HepG2 (cell line): Measurements from ENCODE around the gene HAUS2. TPM values are rescaled to one million over a fixed set of nuclear protein-coding genes. Genes with fewer than 3 reads are reported as not detected.

Experiments
- ATAC-seq: fragments of 200-7000 bp; cut with Tn5 transposase; 3 replicates; pipeline ENCODE4 v1.9.1; 2020; ENCODE audit warnings: mild to moderate bottlenecking, moderate library complexity
- BruUV-seq: library from RNA; stranded (reverse); fragments of 400-500 nt; replicated peaks from 2 replicates; lab custom pipeline; 2021; lab: Mats Ljungman, UMichigan
- CTCF ChIA-PET: fragments of 300-600 bp; formaldehyde crosslinking; extraction: SDS; loops from one replicate; lab custom pipeline; 2021; ENCODE audit warnings: low total read pairs, inconsistent platforms, low intra/inter-chr PET ratio; lab: Yijun Ruan, JAX
- POLR2A ChIA-PET: fragments of 350-600 bp; sonication (Branson Sonifier 250); formaldehyde crosslinking; loops from one replicate; lab custom pipeline; 2020; ENCODE audit warnings: antibody characterized with exemption, inconsistent platforms; lab: Yijun Ruan, JAX
- DNase-seq: peaks from one replicate; pipeline ENCODE4 v3.0.0-alpha.2; 2015; ENCODE audit warnings: low spot score
- FAIRE-seq: peaks from 3 replicates; lab custom pipeline; 2011; peaks lifted over from hg19 to GRCh38; lab: Jason Lieb, UNC
- H2AFZ ChIP-seq: one replicate; pipeline ENCODE4 v1.6.1; 2011; ENCODE audit warnings: low read length, inconsistent platforms
- H3K27ac ChIP-seq: fragments of 300-600 bp; 3 replicates; pipeline ENCODE4 v1.8.0; 2011; ENCODE audit warnings: mixed run types, mild to moderate bottlenecking, mixed read lengths, low read length, inconsistent platforms; ENCODE audit not compliant: insufficient read depth; ENCODE audit errors: extremely low read length
- H3K27me3 ChIP-seq, 2 experiments: fragments of 200-600 bp in 1 of 2; 2 replicates in 1 of 2; 3 replicates in 1 of 2; pipeline versions ENCODE4 v1.6.0 to v1.8.0; 2011; ENCODE audit warnings: low read length in 2 of 2, mild to moderate bottlenecking in 2 of 2, moderate library complexity in 2 of 2, inconsistent platforms in 1 of 2; ENCODE audit not compliant: insufficient read depth in 2 of 2, control insufficient read depth in 1 of 2
- H3K36me3 ChIP-seq, 2 experiments: fragments of 200-600 bp in 1 of 2; replicated peaks in 1 of 2; 2 replicates in 1 of 2; 3 replicates in 1 of 2; pipeline versions ENCODE4 v1.5.1 to v1.8.0; 2011; ENCODE audit warnings: low read length in 2 of 2, inconsistent platforms in 1 of 2; ENCODE audit not compliant: insufficient read depth in 2 of 2, control insufficient read depth in 1 of 2
- H3K4me1 ChIP-seq: 2 replicates; pipeline ENCODE4 v1.5.1; 2012; ENCODE audit warnings: low read length, inconsistent platforms; ENCODE audit not compliant: insufficient read depth
- H3K4me2 ChIP-seq: 2 replicates; pipeline ENCODE4 v1.6.0; 2011; ENCODE audit warnings: low read depth, low read length, inconsistent platforms
- H3K4me3 ChIP-seq, 3 experiments: fragments of 200-600 bp in 1 of 3; sonication (generic), shearing (Covaris generic) in 1 of 3; replicated peaks in 1 of 3; 2 replicates each; pipeline ENCODE4 v1.5.1; 2011 to 2016; ENCODE audit warnings: low read length in 3 of 3, inconsistent platforms in 2 of 3, low read depth in 2 of 3, mild to moderate bottlenecking in 2 of 3, control low read depth in 1 of 3, mixed read lengths in 1 of 3; ENCODE audit not compliant: insufficient read depth in 1 of 3
- H3K79me2 ChIP-seq: one replicate; pipeline ENCODE4 v1.6.1; 2011; ENCODE audit warnings: low read length, inconsistent platforms; ENCODE audit not compliant: insufficient read depth
- H3K9ac ChIP-seq: 2 replicates; pipeline ENCODE4 v1.6.0; 2011; ENCODE audit warnings: mild to moderate bottlenecking, low read depth, low read length, inconsistent platforms; ENCODE audit not compliant: insufficient read depth
- H3K9me3 ChIP-seq: 2 replicates; pipeline ENCODE4 v1.5.1; 2012; ENCODE audit warnings: mild to moderate bottlenecking, low read length
- H4K20me1 ChIP-seq: 2 replicates; pipeline ENCODE4 v1.6.0; 2011; ENCODE audit warnings: inconsistent platforms, mild to moderate bottlenecking, low read length, moderate library complexity; ENCODE audit not compliant: insufficient read depth
- BCL6 ChIP-seq: IDR thresholded peaks from 2 replicates; pipeline ENCODE4 v1.6.1; 2016; ENCODE audit warnings: missing genetic modification reagents, missing compliant biosample characterization
- FOXP4 ChIP-seq: sonication (generic); formaldehyde crosslinking; IDR thresholded peaks from 2 replicates; pipeline ENCODE4 v1.4.0; 2020; ENCODE audit warnings: missing genetic modification reagents
- JUN ChIP-seq: sonication (generic); formaldehyde crosslinking; IDR thresholded peaks from 2 replicates; pipeline ENCODE4 v1.4.0; 2020; ENCODE audit warnings: mild to moderate bottlenecking, missing genetic modification reagents
- PATZ1 ChIP-seq: sonication (generic); formaldehyde crosslinking; IDR thresholded peaks from 2 replicates; pipeline ENCODE4 v1.4.0; 2020; ENCODE audit warnings: missing genetic modification reagents
- PPARG ChIP-seq: conservative IDR thresholded peaks from 2 replicates; pipeline ENCODE4 v1.6.1; 2016; ENCODE audit warnings: missing biosample characterization, missing genetic modification reagents
- SMAD1 ChIP-seq: sonication (generic); formaldehyde crosslinking; IDR thresholded peaks from 2 replicates; pipeline ENCODE4 v1.4.0; 2020; ENCODE audit warnings: missing genetic modification reagents, low read depth, mild to moderate bottlenecking, borderline replicate concordance
- ZNF383 ChIP-seq: sonication (generic); formaldehyde crosslinking; IDR thresholded peaks from 2 replicates; pipeline ENCODE4 v1.4.0; 2020; ENCODE audit warnings: missing genetic modification reagents, mild to moderate bottlenecking, borderline replicate concordance
- ZNF543 ChIP-seq: sonication (generic); formaldehyde crosslinking; IDR thresholded peaks from 2 replicates; pipeline ENCODE4 v1.4.0; 2020; ENCODE audit warnings: mild to moderate bottlenecking, missing genetic modification reagents
- ZNF879 ChIP-seq: sonication (generic); formaldehyde crosslinking; IDR thresholded peaks from 2 replicates; pipeline ENCODE4 v1.8.1; 2023; ENCODE audit warnings: missing genetic modification reagents
- WGBS: methylation state at CpG from one replicate; pipeline ENCODE4 v1.1.6; 2017; ENCODE audit warnings: low lambda C conversion rate; 5-methylcytosine and 5-hydroxymethylcytosine counted together
- in situ Hi-C: cut with HindIII; loops from 2 replicates; pipeline ENCODE4 v1.10.0; 2017; ENCODE audit warnings: low pct_unique_long_range_greater_than_20kb; ENCODE audit not compliant: extremely low pct_ligation_motif_present
- intact Hi-C: fragments of 100-400 bp; cut with micrococcal nuclease; formaldehyde crosslinking; loops from one replicate; pipeline ENCODE4 v1.10.0; 2022; ENCODE audit not compliant: unreplicated experiment
- polyA plus RNA-seq, 8 experiments: library from polyadenylated mRNA; depleted of rRNA in 3 of 8; stranded (reverse) in 7 of 8; unstranded in 1 of 8; fragments of >200 nt; fragmentation: Illumina TruSeq in 4 of 8; extraction: Trizol in 4 of 8; gene quantifications; 2 replicates each; pipeline versions ENCODE4 v1.2.1 to v1.2.3, GENCODE V29; 2011 to 2016; ENCODE audit warnings: low read depth in 4 of 8, missing spikeins in 1 of 8, mixed read lengths in 1 of 8; ENCODE audit not compliant: insufficient read depth in 1 of 8
- total RNA-seq, 5 experiments: library from RNA; depleted of rRNA; stranded (reverse); fragments of >200 nt; fragmentation: Illumina TruSeq; extraction: Trizol; gene quantifications; 2 replicates each; pipeline ENCODE4 v1.2.3, GENCODE V29; 2016; ENCODE audit warnings: low read depth in 1 of 5
- TF ChIP-seq, protein P1 (sequence below): sonication (generic); formaldehyde crosslinking; conservative IDR thresholded peaks from 2 replicates; pipeline ENCODE4 v1.8.0; 2022; ENCODE audit warnings: missing genetic modification reagents

HAUS2 gene
- total and polyA plus RNA-seq, 2 of the 13 experiments (the other 11 are each of a cell fraction or from before 2014, with no cell fraction given) = 11.6 to 32.9 TPM

DNA sequence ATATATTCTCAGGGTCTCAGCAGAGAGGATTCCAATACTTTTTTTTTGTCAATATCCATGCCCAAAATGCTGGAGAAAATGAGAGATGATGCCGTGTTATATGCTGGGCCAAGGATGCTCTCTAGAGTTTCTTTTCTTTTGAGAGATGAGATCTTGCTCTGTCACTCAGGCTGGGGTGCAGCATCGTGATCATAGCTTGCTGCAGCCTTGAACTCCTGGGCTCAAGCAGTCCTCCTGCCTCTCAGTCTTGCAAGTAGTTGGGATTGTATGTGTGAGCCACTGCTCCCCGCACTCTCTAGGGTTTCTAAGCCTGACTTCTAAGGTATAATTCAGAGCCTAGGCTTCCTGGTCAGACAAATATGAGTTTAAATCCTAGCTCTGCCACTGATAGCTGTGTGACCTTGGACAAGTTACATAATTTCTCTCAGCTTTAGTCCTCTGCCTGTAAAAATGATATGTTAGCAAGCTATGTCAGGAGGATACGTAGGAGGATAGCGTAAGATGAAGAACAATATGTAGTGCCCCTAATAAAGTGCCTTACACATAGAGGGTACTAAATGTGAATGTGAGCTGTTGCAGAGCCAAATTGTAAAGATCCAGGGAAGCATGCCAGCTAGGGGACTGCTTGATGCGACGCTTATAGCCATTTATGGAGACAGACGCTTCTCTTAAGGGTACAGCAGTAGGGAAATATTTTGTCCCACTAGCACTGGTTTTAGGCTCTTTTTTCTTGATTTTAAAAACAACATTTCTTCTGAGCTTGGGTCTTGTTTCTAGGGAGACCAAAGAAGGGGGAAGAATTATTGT is 34.1 kb downstream of the HAUS2 start:
- BruUV-seq = no TSS peak

DNA sequence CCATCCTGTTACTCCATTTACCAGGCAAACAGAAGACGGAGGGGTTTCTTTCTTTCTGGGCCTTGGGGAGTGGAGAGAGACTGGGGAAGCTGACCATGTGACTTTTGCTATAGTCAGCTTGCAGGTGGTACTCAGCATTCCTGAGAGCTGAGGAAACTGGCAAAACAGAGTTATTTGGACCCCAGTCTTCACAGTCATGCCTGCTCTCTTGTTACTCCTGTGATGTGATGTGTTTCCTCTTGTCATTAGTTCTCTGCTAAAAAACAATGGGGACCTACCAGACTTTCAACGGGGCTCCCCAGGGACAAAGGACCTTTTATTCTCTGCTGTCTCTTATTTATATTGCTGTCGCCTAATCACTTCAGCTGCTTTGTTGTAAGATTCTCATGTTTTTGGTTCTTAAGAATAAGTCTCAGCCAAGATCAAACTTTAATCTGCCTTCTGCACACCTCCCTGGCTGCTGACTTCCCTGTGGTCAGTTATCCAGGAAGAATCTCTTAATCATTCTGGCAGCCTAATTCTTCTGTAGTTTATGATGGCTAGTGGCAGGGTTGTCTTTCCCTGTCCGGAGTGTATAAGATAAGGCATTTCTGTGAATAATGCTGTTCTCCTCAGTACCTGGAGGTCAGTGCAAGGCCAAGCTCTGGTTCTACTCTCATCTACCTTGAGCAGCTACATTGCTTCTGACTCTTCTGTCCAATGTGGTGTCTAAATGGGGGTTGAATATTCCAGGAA is 35.6 kb downstream of the HAUS2 start:
- Histone ChIP-seq H2AFZ (no peak overlapping the region), H3K79me2 (peaks cover 2% of the 10 kb centered on the region), H3K9me3 (no peaks in the 10 kb centered on the region), H3K4me2 (no peak overlapping the region), H3K4me3 (no peak overlapping the region), H3K9ac (no peak overlapping the region), H3K27me3 (no peaks in the 10 kb centered on the region), H3K36me3 (peaks cover 0 to 2% of the 10 kb centered on the region in 2 experiments; a peak in 1 of 5 replicates), H4K20me1 (no peaks in the 10 kb centered on the region), H3K4me1 (peaks cover 44% of the 10 kb centered on the region), H3K27ac (no peak overlapping the region)
- ATAC-seq (no peak), DNase-seq (peak; percentile 32), FAIRE-seq (no peak)
- BruUV-seq = no TSS peak
- POLR2A ChIA-PET = interaction anchor here (2.0 kb wide), 1 partner anchor 9 kb away, joined by 8 read pairs; the partner anchor contains the start of gene STARD9
- 81% methylated on average over 4 of the region's 4 CpGs for WGBS
- in situ Hi-C loops (no loop called here), intact Hi-C loops (no loop called here)
- CTCF ChIA-PET = no interaction called here
- TF ChIP-seq BCL6 (no peak), SMAD1 (CRISPR knock-in tag) (no peak), FOXP4 (CRISPR knock-in tag) (no peak), ZNF383 (CRISPR knock-in tag) (no peak), JUN (CRISPR knock-in tag) (no peak), PATZ1 (CRISPR knock-in tag) (no peak), ZNF543 (CRISPR knock-in tag) (no peak)
- TF ChIP-seq, protein P1, sequence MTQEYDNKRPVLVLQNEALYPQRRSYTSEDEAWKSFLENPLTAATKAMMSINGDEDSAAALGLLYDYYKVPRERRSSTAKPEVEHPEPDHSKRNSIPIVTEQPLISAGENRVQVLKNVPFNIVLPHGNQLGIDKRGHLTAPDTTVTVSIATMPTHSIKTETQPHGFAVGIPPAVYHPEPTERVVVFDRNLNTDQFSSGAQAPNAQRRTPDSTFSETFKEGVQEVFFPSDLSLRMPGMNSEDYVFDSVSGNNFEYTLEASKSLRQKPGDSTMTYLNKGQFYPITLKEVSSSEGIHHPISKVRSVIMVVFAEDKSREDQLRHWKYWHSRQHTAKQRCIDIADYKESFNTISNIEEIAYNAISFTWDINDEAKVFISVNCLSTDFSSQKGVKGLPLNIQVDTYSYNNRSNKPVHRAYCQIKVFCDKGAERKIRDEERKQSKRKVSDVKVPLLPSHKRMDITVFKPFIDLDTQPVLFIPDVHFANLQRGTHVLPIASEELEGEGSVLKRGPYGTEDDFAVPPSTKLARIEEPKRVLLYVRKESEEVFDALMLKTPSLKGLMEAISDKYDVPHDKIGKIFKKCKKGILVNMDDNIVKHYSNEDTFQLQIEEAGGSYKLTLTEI = no peak

More for the DNA sequence above, 34.1 kb downstream of the HAUS2 start:
- DNase-seq (no peak), FAIRE-seq (no peak), ATAC-seq (no peak)
- intact Hi-C loops = no loop called here
- TF ChIP-seq PPARG (CRISPR knock-in tag) (no peak), ZNF879 (CRISPR knock-in tag) (no peak)
- Histone ChIP-seq H3K9ac (no peak overlapping the region), H3K4me1 (peaks cover 42% of the 10 kb centered on the region), H2AFZ (no peak overlapping the region), H3K27ac (no peak overlapping the region), H3K4me2 (no peak overlapping the region), H3K79me2 (peaks cover 2% of the 10 kb centered on the region), H3K27me3 (no peaks in the 10 kb centered on the region), H3K9me3 (no peaks in the 10 kb centered on the region), H3K36me3 (peaks cover 0 to 2% of the 10 kb centered on the region in 2 experiments; a peak in 1 of 5 replicates), H3K4me3 (no peak overlapping the region), H4K20me1 (no peaks in the 10 kb centered on the region)
- in situ Hi-C loops = no loop called here
- ChIA-PET POLR2A (interaction anchor here (2.0 kb wide), 1 partner anchor 8 kb away, joined by 8 read pairs; the partner anchor contains the start of gene STARD9), CTCF (no interaction called here)
- WGBS = 93% methylated on average over 8 of the region's 8 CpGs
